Karpas-422 (cell line): Measurements from ENCODE around the gene ITIH4. TPM values are rescaled to one million over a fixed set of nuclear protein-coding genes. Genes with fewer than 3 reads are reported as not detected.

Experiments used
- DNase-seq: peaks from one replicate; pipeline ENCODE4 v3.0.0-alpha.2; 2015
- H2AFZ ChIP-seq: fragments of 200-600 bp; sonication (generic); 2 replicates; pipeline ENCODE4 v1.6.1; 2014; ENCODE audit warnings: antibody characterized with exemption, low read length, mixed read lengths
- H3K27ac ChIP-seq: fragments of 200-600 bp; sonication (generic); 2 replicates; pipeline ENCODE4 v1.5.1; 2014; ENCODE audit warnings: mild to moderate bottlenecking, low read length, moderate library complexity
- H3K27me3 ChIP-seq: fragments of 200-600 bp; sonication (generic); 2 replicates; pipeline ENCODE4 v1.6.1; 2014; ENCODE audit warnings: low read length, mixed read lengths
- H3K36me3 ChIP-seq: fragments of 200-600 bp; sonication (generic); 2 replicates; pipeline ENCODE4 v1.6.1; 2014; ENCODE audit warnings: low read length, mixed read lengths; ENCODE audit not compliant: insufficient read depth
- H3K4me1 ChIP-seq: fragments of 200-600 bp; sonication (generic); 2 replicates; pipeline ENCODE4 v1.6.1; 2014; ENCODE audit warnings: mild to moderate bottlenecking, low read length, mixed read lengths
- H3K4me2 ChIP-seq: fragments of 200-600 bp; sonication (generic); 2 replicates; pipeline ENCODE4 v1.6.1; 2014; ENCODE audit warnings: low read length, low read depth, mild to moderate bottlenecking; ENCODE audit not compliant: poor library complexity, severe bottlenecking
- H3K4me3 ChIP-seq: fragments of 200-600 bp; sonication (generic); 2 replicates; pipeline ENCODE4 v1.5.1; 2014; ENCODE audit warnings: mild to moderate bottlenecking, antibody characterized with exemption, low read length, mixed read lengths
- H3K79me2 ChIP-seq: fragments of 200-600 bp; sonication (generic); 2 replicates; pipeline ENCODE4 v1.6.1; 2014; ENCODE audit warnings: mild to moderate bottlenecking, low read length, mixed read lengths
- H3K9ac ChIP-seq: fragments of 200-600 bp; sonication (generic); 2 replicates; pipeline ENCODE4 v1.6.0; 2014; ENCODE audit warnings: low read length
- H3K9me2 ChIP-seq: fragments of 200-600 bp; sonication (generic), shearing (Covaris generic); replicated peaks from 2 replicates; pipeline ENCODE4 v1.6.0; 2014; ENCODE audit warnings: mild to moderate bottlenecking, low read length, moderate library complexity; ENCODE audit not compliant: insufficient read depth
- H3K9me3 ChIP-seq: fragments of 300-700, 200-600 bp; sonication (generic); 2 replicates; pipeline ENCODE4 v1.6.1; 2014; ENCODE audit warnings: low read length, mixed read lengths
- H4K20me1 ChIP-seq: fragments of 200-600 bp; sonication (generic); 2 replicates; pipeline ENCODE4 v1.6.1; 2014; ENCODE audit warnings: mild to moderate bottlenecking, antibody characterized with exemption, low read length, low read depth; ENCODE audit not compliant: insufficient read depth
- total RNA-seq: library from RNA; depleted of rRNA; stranded (reverse); fragments of >200 nt; shearing (Covaris generic); gene quantifications from 2 replicates; pipeline ENCODE4 v1.2.3, GENCODE V29; 2014; ENCODE audit warnings: low replicate concordance

The ITIH4 gene
- total RNA-seq, 1 experiment from 2014 or later = 11.1 TPM

DNA sequence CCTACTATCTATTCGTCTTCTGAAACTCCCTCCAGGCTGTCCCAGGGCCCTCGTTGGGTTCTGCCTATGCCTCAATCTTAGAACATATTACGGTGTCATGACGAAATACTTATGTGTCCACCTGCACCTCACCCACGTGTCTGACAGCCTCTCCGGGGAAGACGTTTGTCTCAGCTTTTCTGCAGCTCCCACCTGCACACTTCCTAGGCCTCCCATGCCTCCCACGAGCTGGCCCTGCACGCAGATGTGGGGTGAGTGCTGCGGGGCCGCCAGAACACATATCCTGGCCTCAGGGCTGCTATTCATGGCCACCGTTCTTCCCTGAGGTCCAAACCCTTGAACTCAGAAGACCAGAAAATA is 11.5 kb upstream of the ITIH4 start:
- Histone ChIP-seq H3K9me3 (no peaks in the 10 kb centered on the region), H3K4me2 (no peak overlapping the region), H3K9ac (no peak overlapping the region), H4K20me1 (no peaks in the 10 kb centered on the region), H3K4me3 (no peak overlapping the region), H3K27me3 (no peaks in the 10 kb centered on the region), H3K4me1 (no peaks in the 10 kb centered on the region), H3K36me3 (no peaks in the 10 kb centered on the region), H3K9me2 (no peaks in the 10 kb centered on the region), H3K79me2 (no peaks in the 10 kb centered on the region), H3K27ac (no peak overlapping the region), H2AFZ (no peak overlapping the region)
- DNase-seq = no peak

DNA sequence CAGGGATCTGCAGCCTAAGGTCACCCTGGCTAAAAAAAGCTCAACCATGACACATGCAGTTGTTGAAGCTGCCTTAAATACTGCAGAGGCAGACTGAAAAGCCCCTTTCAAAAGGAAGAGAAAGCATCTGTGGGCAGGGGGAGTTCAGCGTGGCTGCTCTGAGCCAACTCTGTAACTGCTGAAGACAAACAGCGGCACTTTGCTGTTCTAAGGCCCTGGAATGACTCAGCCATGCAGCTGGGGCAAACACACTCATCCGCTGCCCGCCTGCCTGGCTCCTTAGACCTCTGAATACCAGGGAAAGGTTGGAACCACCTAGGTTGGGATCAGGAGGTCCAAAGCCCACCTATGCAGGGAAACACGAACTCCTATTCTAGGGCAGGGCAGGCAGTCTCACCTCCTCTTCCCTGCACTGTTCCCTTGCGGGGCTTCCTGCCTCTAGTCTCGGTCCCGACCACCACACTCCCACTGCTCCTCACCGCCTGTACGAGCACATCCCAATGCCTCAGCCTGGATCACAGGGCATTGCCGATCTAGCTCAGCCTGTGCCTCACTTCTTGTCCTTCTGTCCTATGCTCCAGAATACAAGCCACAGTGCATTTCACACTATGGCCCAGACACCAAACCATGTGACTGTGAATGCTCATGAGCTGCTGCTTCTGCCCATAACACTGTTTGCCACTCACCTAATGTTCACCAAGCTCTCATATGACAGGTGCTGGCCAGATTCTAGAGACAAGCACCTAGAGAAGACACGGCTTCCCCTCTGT is 10.9 kb upstream of the ITIH4 start:
- Histone ChIP-seq H3K9me2 (no peaks in the 10 kb centered on the region), H3K27me3 (no peaks in the 10 kb centered on the region), H3K4me3 (no peak overlapping the region), H3K4me1 (no peaks in the 10 kb centered on the region), H3K27ac (no peak overlapping the region), H2AFZ (no peak overlapping the region), H4K20me1 (no peaks in the 10 kb centered on the region), H3K9me3 (no peaks in the 10 kb centered on the region), H3K79me2 (no peaks in the 10 kb centered on the region), H3K9ac (no peak overlapping the region), H3K4me2 (no peak overlapping the region), H3K36me3 (no peaks in the 10 kb centered on the region)
- no peak for DNase-seq

DNA sequence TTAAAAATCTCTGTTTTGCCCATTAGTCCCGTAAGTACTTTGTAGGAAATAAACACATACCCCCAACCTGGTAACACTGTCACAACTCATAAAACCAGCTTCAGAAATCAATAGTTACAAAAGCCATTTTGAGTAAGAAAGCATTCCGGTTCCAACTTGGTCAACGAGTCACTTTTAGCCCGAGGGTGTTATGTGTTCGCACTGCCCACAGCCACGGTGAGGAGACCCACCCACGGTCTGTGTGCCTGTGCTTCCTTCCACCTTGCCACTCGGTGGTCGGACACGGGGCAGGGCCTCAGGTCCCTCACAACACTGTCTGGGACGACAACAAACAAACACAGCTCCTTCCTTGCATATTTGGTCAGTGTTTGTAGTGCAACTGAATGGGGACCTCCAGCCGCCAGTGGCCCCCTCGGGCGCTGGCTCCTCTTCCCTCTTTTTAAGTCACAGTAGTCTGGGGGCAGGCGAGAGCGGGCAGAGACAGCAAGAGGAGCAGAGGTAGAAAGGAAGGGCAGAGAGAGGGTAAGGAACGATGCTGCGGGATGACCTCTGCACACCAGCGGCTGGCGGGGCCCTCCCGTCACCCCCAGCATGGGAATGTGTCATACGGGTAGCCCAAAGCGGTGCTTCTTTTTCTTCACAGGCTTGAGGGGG is 9.5 kb upstream of the ITIH4 start:
- Histone ChIP-seq H3K79me2 (no peaks in the 10 kb centered on the region), H2AFZ (no peak overlapping the region), H3K9ac (no peak overlapping the region), H3K4me1 (no peaks in the 10 kb centered on the region), H3K4me2 (no peak overlapping the region), H3K27ac (no peak overlapping the region), H3K4me3 (no peak overlapping the region), H3K36me3 (no peaks in the 10 kb centered on the region), H3K27me3 (no peaks in the 10 kb centered on the region), H3K9me3 (no peaks in the 10 kb centered on the region), H3K9me2 (no peaks in the 10 kb centered on the region), H4K20me1 (no peaks in the 10 kb centered on the region)
- DNase-seq = no peak

DNA sequence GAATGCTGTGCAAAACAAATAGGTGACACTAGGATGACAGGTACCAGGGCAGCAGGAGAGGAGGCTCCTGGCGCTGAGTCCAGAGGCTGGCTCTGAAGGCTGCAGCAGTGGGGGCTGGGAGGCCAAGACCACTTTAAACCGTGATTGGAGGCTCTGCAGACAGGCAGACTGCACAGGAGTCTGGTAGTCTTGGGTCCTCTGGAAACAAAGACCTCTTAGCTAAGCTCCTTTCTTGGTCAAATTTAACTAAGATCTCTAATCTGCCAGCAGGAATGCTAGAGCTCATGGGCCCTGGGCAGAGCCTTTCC is 8.8 kb upstream of the ITIH4 start:
- H3K4me2 ChIP-seq = no peak overlapping the region
- DNase-seq = no peak
- H3K4me3 ChIP-seq = no peak overlapping the region
- H4K20me1 ChIP-seq = no peaks in the 10 kb centered on the region
- H3K9ac ChIP-seq = no peak overlapping the region
- H2AFZ ChIP-seq = no peak overlapping the region
- H3K27ac ChIP-seq = no peak overlapping the region
- H3K36me3 ChIP-seq = no peaks in the 10 kb centered on the region
- H3K79me2 ChIP-seq = no peaks in the 10 kb centered on the region
- no peaks in the 10 kb centered on the region for H3K27me3 ChIP-seq
- no peaks in the 10 kb centered on the region for H3K9me3 ChIP-seq
- H3K4me1 ChIP-seq = no peaks in the 10 kb centered on the region
- no peaks in the 10 kb centered on the region for H3K9me2 ChIP-seq

DNA sequence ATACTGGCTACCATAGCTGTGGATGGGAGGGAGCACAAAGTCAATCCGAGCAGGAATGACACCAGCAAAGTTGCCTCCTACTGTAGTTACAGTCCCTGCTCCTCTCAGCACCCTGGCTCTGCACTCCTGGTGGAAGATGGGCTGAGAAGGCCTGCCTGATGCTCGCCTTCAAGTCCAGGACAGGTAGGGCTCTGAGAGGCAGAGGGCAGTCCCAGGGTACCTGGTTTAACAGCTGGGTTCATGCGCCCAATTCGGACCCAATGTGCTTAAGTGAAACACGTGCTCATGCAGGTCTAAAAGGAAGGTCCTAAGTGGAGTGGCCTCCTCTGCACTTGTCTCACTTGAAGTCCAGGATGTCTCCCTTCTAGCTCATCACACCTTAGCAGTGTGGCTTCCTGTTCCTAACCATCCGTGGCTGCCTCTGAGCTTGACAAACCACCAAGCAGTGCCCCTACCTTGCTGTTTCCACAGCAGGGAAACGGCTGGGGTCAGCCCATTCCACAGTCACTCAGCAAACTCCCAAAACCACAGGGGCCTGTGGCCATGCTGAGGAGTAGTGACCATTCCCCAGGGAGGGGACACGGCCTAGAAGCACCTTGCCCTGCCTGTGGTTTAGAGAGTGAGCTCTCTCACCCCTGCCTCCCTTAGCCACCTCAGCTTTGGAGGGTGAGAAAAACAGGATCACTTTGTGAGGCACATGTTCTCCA is 8.2 kb upstream of the ITIH4 start:
- Histone ChIP-seq H3K9ac (no peak overlapping the region), H3K9me2 (no peaks in the 10 kb centered on the region), H3K4me1 (no peaks in the 10 kb centered on the region), H3K27ac (no peak overlapping the region), H4K20me1 (no peaks in the 10 kb centered on the region), H3K9me3 (no peaks in the 10 kb centered on the region), H3K36me3 (no peaks in the 10 kb centered on the region), H3K4me2 (no peak overlapping the region), H3K79me2 (no peaks in the 10 kb centered on the region), H2AFZ (no peak overlapping the region), H3K27me3 (no peaks in the 10 kb centered on the region), H3K4me3 (no peak overlapping the region)
- DNase-seq = no peak

DNA sequence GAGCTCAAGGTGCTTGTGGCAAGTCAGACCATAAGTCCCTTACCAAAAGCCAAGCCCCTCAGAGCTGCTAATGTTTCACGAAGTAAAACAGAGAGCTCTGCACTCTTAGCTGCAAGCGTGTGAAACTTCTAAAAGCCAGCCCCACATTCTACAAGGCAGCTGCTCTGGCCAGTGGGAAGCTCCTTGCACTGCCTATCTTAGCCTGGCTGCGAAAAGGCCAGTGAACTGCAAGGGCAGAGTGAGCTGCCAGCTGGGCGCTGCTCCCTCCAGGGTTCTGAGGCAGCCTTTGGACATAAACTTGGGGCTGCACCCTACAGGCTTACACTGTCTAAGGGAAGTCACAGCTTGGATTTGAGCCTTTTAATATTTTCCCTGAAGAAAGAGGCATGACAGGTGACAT is 6.5 kb upstream of the ITIH4 start:
- Histone ChIP-seq H3K4me1 (no peaks in the 10 kb centered on the region), H2AFZ (no peak overlapping the region), H3K27me3 (no peaks in the 10 kb centered on the region), H3K36me3 (no peaks in the 10 kb centered on the region), H3K27ac (no peak overlapping the region), H3K9me2 (no peaks in the 10 kb centered on the region), H3K4me3 (no peak overlapping the region), H3K4me2 (no peak overlapping the region), H3K79me2 (no peaks in the 10 kb centered on the region), H4K20me1 (no peaks in the 10 kb centered on the region), H3K9me3 (no peaks in the 10 kb centered on the region), H3K9ac (no peak overlapping the region)
- no peak for DNase-seq

DNA sequence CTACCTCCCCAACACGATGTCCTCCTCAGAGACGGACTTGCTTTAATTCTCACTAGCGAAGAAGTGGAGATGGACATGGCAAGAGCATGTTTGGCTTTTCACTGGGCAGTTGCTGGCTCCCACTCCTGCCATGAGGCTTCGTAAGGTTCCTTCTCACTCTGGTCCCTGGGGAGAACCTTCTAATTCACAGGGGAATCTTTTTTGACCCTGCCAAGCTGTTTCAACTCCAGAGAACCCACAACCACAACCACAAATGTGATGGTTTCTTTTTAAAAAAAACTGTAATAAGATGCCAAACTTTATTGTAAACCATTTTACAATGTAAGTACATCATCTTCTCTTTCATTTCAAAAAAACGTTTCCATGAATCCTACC is 6.0 kb upstream of the ITIH4 start:
- no peaks in the 10 kb centered on the region for H3K9me2 ChIP-seq
- no peaks in the 10 kb centered on the region for H3K4me1 ChIP-seq

DNA sequence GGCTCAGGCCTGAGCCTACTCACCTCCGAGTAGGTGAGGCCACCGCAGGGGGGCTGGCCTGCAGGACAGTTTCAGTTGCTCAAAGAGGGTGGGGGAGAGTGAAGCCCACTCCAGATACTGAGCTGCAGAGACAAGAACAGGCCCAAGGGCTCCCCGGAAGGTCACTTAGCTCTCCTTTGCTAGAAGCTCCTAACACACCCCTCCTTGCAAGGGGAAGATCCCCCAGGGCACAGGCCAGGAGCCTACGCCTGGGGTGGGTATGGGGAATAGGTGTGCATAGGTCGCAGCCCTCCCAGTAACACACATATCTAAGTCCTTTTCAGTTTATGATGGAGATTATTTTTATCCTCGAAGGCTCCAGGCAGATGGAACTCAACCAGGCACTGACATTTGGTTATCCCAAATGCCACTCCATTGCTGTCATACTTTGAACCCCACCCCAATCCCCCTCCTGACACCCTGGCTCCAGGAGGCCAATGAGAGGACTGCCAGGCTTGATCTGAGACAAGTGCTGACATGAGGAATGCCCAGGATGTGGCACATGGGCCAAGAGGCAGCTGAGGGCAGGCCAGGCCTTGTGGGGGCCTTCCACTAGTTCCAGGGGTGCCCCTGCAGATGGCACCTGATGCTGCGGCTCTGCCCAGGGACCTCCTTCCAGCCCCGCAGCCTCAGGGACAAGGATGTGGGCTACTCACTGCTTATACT is 5.4 kb upstream of the ITIH4 start:
- Histone ChIP-seq H2AFZ (no peak overlapping the region), H3K9ac (no peak overlapping the region), H4K20me1 (no peaks in the 10 kb centered on the region), H3K36me3 (no peaks in the 10 kb centered on the region), H3K4me1 (no peaks in the 10 kb centered on the region), H3K79me2 (no peaks in the 10 kb centered on the region), H3K9me3 (no peaks in the 10 kb centered on the region), H3K27ac (no peak overlapping the region), H3K27me3 (no peaks in the 10 kb centered on the region), H3K4me2 (no peak overlapping the region), H3K4me3 (no peak overlapping the region), H3K9me2 (no peaks in the 10 kb centered on the region)
- no peak for DNase-seq

More for the DNA sequence above, 6.0 kb upstream of the ITIH4 start:
- Histone ChIP-seq H3K27ac (no peak overlapping the region), H3K79me2 (no peaks in the 10 kb centered on the region), H3K4me3 (no peak overlapping the region), H3K9ac (no peak overlapping the region), H3K9me3 (no peaks in the 10 kb centered on the region), H3K27me3 (no peaks in the 10 kb centered on the region), H3K4me2 (no peak overlapping the region), H2AFZ (no peak overlapping the region), H3K36me3 (no peaks in the 10 kb centered on the region), H4K20me1 (no peaks in the 10 kb centered on the region)
- DNase-seq = no peak
